ENCODE measurements around the gene SYT12. TPM values are rescaled to one million over a fixed set of nuclear protein-coding genes. Genes with fewer than 3 reads are reported as not detected.

The SYT12 gene
- total RNA-seq, 4 donors from 2014 or later: 0.33 to 0.64 TPM; not detected in 2

DNA sequence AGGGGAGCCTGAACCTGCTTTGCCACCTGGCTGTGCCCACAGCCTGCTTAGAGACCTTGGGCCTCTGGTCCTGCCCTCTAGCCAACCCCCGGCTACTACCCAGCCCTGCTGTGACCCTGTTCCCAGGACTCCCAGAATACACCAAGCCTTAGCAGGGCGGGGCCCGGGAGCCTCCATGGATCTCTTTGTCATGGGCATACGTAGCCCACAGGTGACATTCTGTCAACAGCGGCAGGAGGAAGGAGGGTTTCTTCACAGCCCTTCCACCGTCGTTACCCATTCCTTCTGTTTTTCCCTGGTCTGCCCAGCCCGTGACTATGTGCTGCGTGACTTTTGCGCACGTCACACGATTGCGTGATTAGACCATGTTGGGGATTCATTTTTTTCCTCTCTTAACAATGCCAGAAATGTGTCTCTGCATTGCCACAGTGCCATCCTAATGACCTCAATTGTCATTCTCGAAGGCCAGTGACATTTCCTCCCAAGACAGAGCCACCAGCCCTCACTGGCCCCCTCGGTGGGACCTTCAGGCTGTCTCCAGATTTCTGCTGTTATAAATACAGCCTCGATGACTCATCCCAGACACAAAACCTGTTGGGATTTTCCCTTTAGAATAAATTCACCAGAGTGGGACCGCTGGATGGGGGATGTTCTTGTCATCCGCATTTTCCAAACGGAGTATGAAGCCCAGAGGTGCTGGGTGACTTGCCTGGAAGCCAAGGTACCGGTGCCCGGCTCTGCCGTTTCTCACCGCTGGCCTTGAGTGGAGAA is 9.0 kb downstream of the SYT12 start:
- Histone ChIP-seq H3K4me3 (no peak overlapping the region), H3K36me3 (no peaks in the 10 kb centered on the region), H3K9me3 (no peaks in the 10 kb centered on the region), H3K27me3 (no peaks in the 10 kb centered on the region), H3K4me1 (no peaks in the 10 kb centered on the region), H3K27ac (no peak overlapping the region)
- no peak for ATAC-seq
- in situ Hi-C loops (cut with MboI; ENCODE audit: low sequenced_read_pairs in 4 of 4) (no loop called here), intact Hi-C loops (cut with DNase I; ENCODE audit: low total_unique reads) (no loop called here)
- TF ChIP-seq, protein P1, sequence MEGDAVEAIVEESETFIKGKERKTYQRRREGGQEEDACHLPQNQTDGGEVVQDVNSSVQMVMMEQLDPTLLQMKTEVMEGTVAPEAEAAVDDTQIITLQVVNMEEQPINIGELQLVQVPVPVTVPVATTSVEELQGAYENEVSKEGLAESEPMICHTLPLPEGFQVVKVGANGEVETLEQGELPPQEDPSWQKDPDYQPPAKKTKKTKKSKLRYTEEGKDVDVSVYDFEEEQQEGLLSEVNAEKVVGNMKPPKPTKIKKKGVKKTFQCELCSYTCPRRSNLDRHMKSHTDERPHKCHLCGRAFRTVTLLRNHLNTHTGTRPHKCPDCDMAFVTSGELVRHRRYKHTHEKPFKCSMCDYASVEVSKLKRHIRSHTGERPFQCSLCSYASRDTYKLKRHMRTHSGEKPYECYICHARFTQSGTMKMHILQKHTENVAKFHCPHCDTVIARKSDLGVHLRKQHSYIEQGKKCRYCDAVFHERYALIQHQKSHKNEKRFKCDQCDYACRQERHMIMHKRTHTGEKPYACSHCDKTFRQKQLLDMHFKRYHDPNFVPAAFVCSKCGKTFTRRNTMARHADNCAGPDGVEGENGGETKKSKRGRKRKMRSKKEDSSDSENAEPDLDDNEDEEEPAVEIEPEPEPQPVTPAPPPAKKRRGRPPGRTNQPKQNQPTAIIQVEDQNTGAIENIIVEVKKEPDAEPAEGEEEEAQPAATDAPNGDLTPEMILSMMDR (IDR thresholded peaks at IDR 0.05 in 4 of 5, conservative IDR thresholded peaks at IDR 0.05 in 1 of 5): no peak
- TF ChIP-seq POLR2A (IDR thresholded peaks at IDR 0.05): no peak
- no peak for DNase-seq

DNA sequence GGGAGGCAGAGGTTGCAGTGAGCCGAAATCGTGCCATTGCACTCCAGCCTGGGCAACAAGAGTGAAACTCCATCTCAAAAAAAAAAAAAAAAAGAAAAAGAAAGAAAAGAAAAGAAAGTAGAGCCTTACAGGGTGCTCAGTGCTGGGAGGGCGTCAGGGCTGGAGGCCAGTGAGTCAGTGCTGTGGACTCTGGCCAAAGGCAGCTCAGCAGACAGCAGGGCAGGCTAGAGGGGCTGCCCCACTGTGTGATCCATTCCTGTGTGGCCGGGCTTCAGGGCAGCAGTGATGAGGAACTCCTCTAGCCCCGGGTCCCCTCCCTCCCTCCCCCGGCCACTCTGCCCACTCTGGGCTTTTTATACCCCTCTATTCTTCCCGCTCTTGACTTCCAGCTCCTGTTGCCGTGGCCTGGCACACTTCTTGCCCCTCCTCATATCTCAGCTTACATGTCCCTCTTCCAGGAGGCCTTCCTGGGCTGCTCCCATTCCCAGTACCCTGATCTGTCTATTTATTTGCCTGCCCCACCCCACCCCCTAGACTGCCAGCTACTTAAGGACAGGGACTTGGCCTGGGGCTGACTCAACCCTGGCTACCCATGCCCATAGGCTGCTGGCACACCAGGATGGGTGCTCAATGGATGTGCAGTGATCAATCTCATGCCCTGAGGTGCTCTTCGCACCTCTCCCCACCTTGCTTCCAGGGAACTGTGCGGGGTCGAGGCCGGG is 10.1 kb downstream of the SYT12 start:
- no peak for TF ChIP-seq POLR2A (IDR thresholded peaks at IDR 0.05)
- TF ChIP-seq, protein P1 (IDR thresholded peaks at IDR 0.05 in 4 of 5, conservative IDR thresholded peaks at IDR 0.05 in 1 of 5): no peak
- Histone ChIP-seq H3K36me3 (no peaks in the 10 kb centered on the region), H3K9me3 (no peaks in the 10 kb centered on the region), H3K4me1 (no peaks in the 10 kb centered on the region), H3K27me3 (no peaks in the 10 kb centered on the region), H3K27ac (peak overlapping the region in 1 of 4 donors; percentile 14), H3K4me3 (no peak overlapping the region)
- DNase-seq: no peak
- intact Hi-C loops (cut with DNase I; ENCODE audit: low total_unique reads) (no loop called here), in situ Hi-C loops (cut with MboI; ENCODE audit: low sequenced_read_pairs in 4 of 4) (no loop called here)
- peak in 1 of 2 donors; percentile 61 for ATAC-seq

- Histone ChIP-seq H3K9me3 (no peaks in the 10 kb centered on the region), H3K27ac (no peak overlapping the region), H3K4me3 (no peak overlapping the region), H3K36me3 (no peaks in the 10 kb centered on the region), H3K4me1 (no peaks in the 10 kb centered on the region), H3K27me3 (no peaks in the 10 kb centered on the region)
- ATAC-seq: no peak
- in situ Hi-C loops (cut with MboI; ENCODE audit: low sequenced_read_pairs in 4 of 4): no loop called here
- no peak for DNase-seq
- intact Hi-C loops (cut with DNase I; ENCODE audit: low total_unique reads): no loop called here
- TF ChIP-seq, protein P1 (IDR thresholded peaks at IDR 0.05 in 4 of 5, conservative IDR thresholded peaks at IDR 0.05 in 1 of 5): no peak
- no peak for TF ChIP-seq POLR2A (IDR thresholded peaks at IDR 0.05)
Measured at GRCh38 chr11:67033661-67034166, 10.8 kb downstream of the SYT12 start.

DNA sequence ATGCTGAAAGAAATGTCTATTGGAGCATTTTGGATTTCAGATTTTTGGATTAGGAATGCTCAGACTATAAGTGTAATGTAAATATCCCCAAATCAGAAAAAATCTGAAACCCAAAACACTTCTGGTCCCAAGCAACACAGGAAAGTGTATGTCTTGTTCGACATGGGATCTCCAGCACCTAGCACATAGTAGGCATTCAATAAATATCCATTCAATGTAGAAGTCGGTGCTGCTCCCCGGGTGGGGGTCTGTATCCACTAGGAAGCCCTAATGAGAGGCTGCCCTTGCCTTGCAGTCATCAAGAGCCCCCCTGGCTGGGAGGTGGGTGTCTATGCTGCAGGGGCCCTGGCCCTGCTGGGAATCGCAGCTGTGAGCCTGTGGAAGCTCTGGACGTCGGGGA is 11.4 kb downstream of the SYT12 start:
- H3K4me1 ChIP-seq: no peaks in the 10 kb centered on the region
- in situ Hi-C loops (cut with MboI; ENCODE audit: low sequenced_read_pairs in 4 of 4) (no loop called here), intact Hi-C loops (cut with DNase I; ENCODE audit: low total_unique reads) (no loop called here)
- DNase-seq: no peak
- TF ChIP-seq, protein P1 (IDR thresholded peaks at IDR 0.05 in 4 of 5, conservative IDR thresholded peaks at IDR 0.05 in 1 of 5): no peak
- TF ChIP-seq POLR2A (IDR thresholded peaks at IDR 0.05): no peak
- H3K36me3 ChIP-seq: no peaks in the 10 kb centered on the region
- H3K27me3 ChIP-seq: no peaks in the 10 kb centered on the region
- ATAC-seq: no peak
- H3K4me3 ChIP-seq: no peak overlapping the region
- no peak overlapping the region for H3K27ac ChIP-seq
- H3K9me3 ChIP-seq: no peaks in the 10 kb centered on the region
